HCT116 (cell line): ENCODE data around the gene CDC14B. TPM values are rescaled to one million over a fixed set of nuclear protein-coding genes. Genes with fewer than 3 reads are reported as not detected.

ENCODE experiments used
- ATAC-seq: fragments of 200-7000 bp; cut with Tn5 transposase; 2 replicates; pipeline ENCODE4 v1.9.1; 2020; ENCODE audit warnings: mild to moderate bottlenecking, moderate library complexity
- BruUV-seq: library from RNA; stranded (reverse); fragments of 400-500 nt; replicated peaks from 2 replicates; lab custom pipeline; 2021; lab: Mats Ljungman, UMichigan
- CTCF ChIA-PET: fragments of 300-600 bp; sonication (Branson Sonifier 250); formaldehyde crosslinking; loops from one replicate; lab custom pipeline; 2021; ENCODE audit warnings: antibody characterized with exemption; lab: Charles Lee
- POLR2A ChIA-PET: fragments of 300-600, 350-600 bp; sonication (Branson Sonifier 250); formaldehyde crosslinking; loops from one replicate; lab custom pipeline; 2021; ENCODE audit warnings: antibody characterized with exemption; lab: Charles Lee
- RAD21 ChIA-PET, 2 experiments: fragments of 300-600 bp; sonication (Branson Sonifier 250); formaldehyde crosslinking; loops; one replicate each; lab custom pipeline; 2023; ENCODE audit warnings: low total read pairs in 2 of 2; ENCODE audit not compliant: uncharacterized antibody in 2 of 2, unreplicated experiment in 2 of 2, low non-redundant PET in 1 of 2; lab: Charles Lee
- DNase-seq: peaks from one replicate; pipeline ENCODE4 v3.0.0-alpha.2; 2010; ENCODE audit warnings: low read depth, low spot score
- H2AFZ ChIP-seq: fragments of 200-600 bp; shearing (Covaris generic), sonication (generic); 2 replicates; pipeline ENCODE4 v1.6.1; 2017; ENCODE audit warnings: low read depth, mixed run types, mixed read lengths, antibody characterized with exemption, low read length; ENCODE audit not compliant: poor library complexity, severe bottlenecking
- H3K27ac ChIP-seq: 2 replicates; pipeline ENCODE4 v1.5.1; 2012; ENCODE audit warnings: low read depth, low read length
- H3K27me3 ChIP-seq: fragments of 200-600 bp; sonication (generic); 2 replicates; pipeline ENCODE4 v1.6.1; 2016; ENCODE audit warnings: mixed run types, low read length, mixed read lengths; ENCODE audit not compliant: insufficient read depth
- H3K36me3 ChIP-seq, 2 experiments: fragments of 200-500 bp in 1 of 2; fragments of 200-600 bp in 1 of 2; sonication (Bioruptor generic) in 1 of 2; sonication (generic) in 1 of 2; 2 replicates each; pipeline versions ENCODE4 v1.5.1 to v1.6.1; 2014 to 2016; ENCODE audit warnings: low read length in 2 of 2, inconsistent platforms in 1 of 2, mixed read lengths in 1 of 2, mixed run types in 1 of 2; ENCODE audit not compliant: insufficient read depth in 2 of 2, control insufficient read depth in 1 of 2
- H3K4me1 ChIP-seq, 2 experiments: fragments of 200-600 bp in 1 of 2; sonication (generic) in 1 of 2; 2 replicates each; pipeline versions ENCODE4 v1.5.1 to v1.6.1; 2012 to 2017; ENCODE audit warnings: low read length in 2 of 2, inconsistent platforms in 1 of 2, mild to moderate bottlenecking in 1 of 2, mixed read lengths in 1 of 2, mixed run types in 1 of 2, moderate library complexity in 1 of 2; ENCODE audit not compliant: insufficient read depth in 2 of 2, control insufficient read depth in 1 of 2
- H3K4me2 ChIP-seq: fragments of 200-600 bp; sonication (generic); 2 replicates; pipeline ENCODE4 v1.6.1; 2017; ENCODE audit warnings: mixed run types, low read length, mixed read lengths
- H3K4me3 ChIP-seq, 2 experiments: fragments of 200-600 bp in 1 of 2; sonication (generic) in 1 of 2; replicated peaks in 1 of 2; 2 replicates each; pipeline ENCODE4 v1.5.1; 2011 to 2016; ENCODE audit warnings: low read length in 2 of 2, control low read depth in 1 of 2, low read depth in 1 of 2, mild to moderate bottlenecking in 1 of 2, mixed read lengths in 1 of 2, mixed run types in 1 of 2
- H3K79me2 ChIP-seq: fragments of 200-600 bp; sonication (generic); 2 replicates; pipeline ENCODE4 v1.6.1; 2017; ENCODE audit warnings: mild to moderate bottlenecking, mixed run types, low read length, moderate library complexity, mixed read lengths; ENCODE audit not compliant: insufficient read depth
- H3K9ac ChIP-seq: fragments of 200-600 bp; sonication (generic); 2 replicates; pipeline ENCODE4 v1.6.1; 2016; ENCODE audit warnings: low read length, mixed read lengths
- H3K9me2 ChIP-seq: fragments of 200-600 bp; sonication (generic), shearing (Covaris generic); 2 replicates; pipeline ENCODE4 v1.6.1; 2017; ENCODE audit warnings: mixed run types, mild to moderate bottlenecking, moderate library complexity; ENCODE audit not compliant: insufficient read depth
- H3K9me3 ChIP-seq, 2 experiments: fragments of 200-500 bp in 1 of 2; fragments of 200-600 bp in 1 of 2; sonication (Bioruptor generic) in 1 of 2; sonication (generic) in 1 of 2; 2 replicates each; pipeline ENCODE4 v1.6.1; 2014 to 2017; ENCODE audit warnings: low read length in 2 of 2, mixed read lengths in 2 of 2, inconsistent platforms in 1 of 2, low read depth in 1 of 2, mild to moderate bottlenecking in 1 of 2, mixed run types in 1 of 2, moderate library complexity in 1 of 2; ENCODE audit not compliant: control insufficient read depth in 1 of 2, insufficient read depth in 1 of 2
- H4K20me1 ChIP-seq: fragments of 200-600 bp; sonication (generic), shearing (Covaris generic); 2 replicates; pipeline ENCODE4 v1.6.1; 2017; ENCODE audit warnings: mixed run types, mild to moderate bottlenecking, moderate library complexity; ENCODE audit not compliant: insufficient read depth
- CBX3 ChIP-seq: IDR thresholded peaks from 2 replicates; pipeline ENCODE4 v1.6.1; 2012; ENCODE audit warnings: low read depth
- CEBPB ChIP-seq: IDR thresholded peaks from 2 replicates; pipeline ENCODE4 v1.6.1; 2012; ENCODE audit warnings: low read depth
- EGR1 ChIP-seq: IDR thresholded peaks from 2 replicates; pipeline ENCODE4 v1.6.1; 2012; ENCODE audit warnings: low read depth
- EZH2phosphoT487 ChIP-seq: fragments of 200-600 bp; IDR thresholded peaks from 2 replicates; pipeline ENCODE4 v1.6.1; 2018; ENCODE audit warnings: antibody characterized with exemption, borderline replicate concordance
- JUND ChIP-seq: IDR thresholded peaks from 2 replicates; pipeline ENCODE4 v1.6.1; 2012
- POLR2AphosphoS5 ChIP-seq: IDR thresholded peaks from 2 replicates; pipeline ENCODE4 v1.6.1; 2011; ENCODE audit warnings: mild to moderate bottlenecking, low read depth, low read length, moderate library complexity
- REST ChIP-seq: IDR thresholded peaks from 2 replicates; pipeline ENCODE4 v1.6.1; 2012; ENCODE audit warnings: low read depth
- SIN3A ChIP-seq: IDR thresholded peaks from 2 replicates; pipeline ENCODE4 v1.6.1; 2012; ENCODE audit warnings: low read depth
- SP1 ChIP-seq: IDR thresholded peaks from 2 replicates; pipeline ENCODE4 v1.6.1; 2012; ENCODE audit warnings: low read depth
- TCF7L2 ChIP-seq: IDR thresholded peaks from 2 replicates; pipeline ENCODE4 v1.7.0; 2011; ENCODE audit warnings: borderline replicate concordance, inconsistent platforms; ENCODE audit not compliant: insufficient read depth, insufficient read length; ENCODE audit errors: extremely low read depth
- ZNF274 ChIP-seq: fragments of 200-500 bp; sonication (Bioruptor generic); IDR thresholded peaks from 2 replicates; pipeline ENCODE4 v1.6.1; 2014; ENCODE audit warnings: mild to moderate bottlenecking, low read depth, low read length, inconsistent platforms
- intact Hi-C: fragments of 100-400 bp; cut with micrococcal nuclease; formaldehyde crosslinking; loops from 2 replicates; pipeline ENCODE4 v1.10.0; 2022
- total RNA-seq: library from RNA; stranded (reverse); gene quantifications from one replicate; pipeline ENCODE4 v1.2.1, GENCODE V29; 2021; ENCODE audit not compliant: unreplicated experiment
- TF ChIP-seq, protein P1 (sequence below): IDR thresholded peaks from 2 replicates; pipeline ENCODE4 v1.6.1; 2011; ENCODE audit warnings: mild to moderate bottlenecking, low read length, moderate library complexity; ENCODE audit not compliant: insufficient replicate concordance; ENCODE audit errors: extremely low read depth

CDC14B gene
- total RNA-seq, 1 experiment from 2014 or later: 21.6 TPM

DNA sequence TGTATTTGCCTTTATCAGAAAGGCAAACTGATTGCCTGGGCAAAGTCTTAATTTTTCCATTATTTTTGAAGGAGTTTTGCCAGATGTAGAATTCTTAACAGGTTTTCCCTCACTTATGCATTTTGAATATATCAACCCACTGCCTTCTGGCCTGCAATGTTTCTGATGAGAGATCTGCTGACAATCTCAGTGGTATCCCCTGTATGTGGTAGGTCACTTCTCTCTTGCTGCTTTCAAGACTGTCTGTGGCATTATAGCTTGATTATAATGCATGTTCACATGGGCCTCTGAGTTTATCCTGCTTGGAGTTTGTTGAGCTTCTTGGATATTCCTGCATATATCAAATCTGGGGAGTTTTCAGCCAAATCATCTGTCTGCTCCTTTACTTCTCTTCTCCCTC, 87.5 kb downstream of the CDC14B start (continued):
- TF ChIP-seq, protein P1, sequence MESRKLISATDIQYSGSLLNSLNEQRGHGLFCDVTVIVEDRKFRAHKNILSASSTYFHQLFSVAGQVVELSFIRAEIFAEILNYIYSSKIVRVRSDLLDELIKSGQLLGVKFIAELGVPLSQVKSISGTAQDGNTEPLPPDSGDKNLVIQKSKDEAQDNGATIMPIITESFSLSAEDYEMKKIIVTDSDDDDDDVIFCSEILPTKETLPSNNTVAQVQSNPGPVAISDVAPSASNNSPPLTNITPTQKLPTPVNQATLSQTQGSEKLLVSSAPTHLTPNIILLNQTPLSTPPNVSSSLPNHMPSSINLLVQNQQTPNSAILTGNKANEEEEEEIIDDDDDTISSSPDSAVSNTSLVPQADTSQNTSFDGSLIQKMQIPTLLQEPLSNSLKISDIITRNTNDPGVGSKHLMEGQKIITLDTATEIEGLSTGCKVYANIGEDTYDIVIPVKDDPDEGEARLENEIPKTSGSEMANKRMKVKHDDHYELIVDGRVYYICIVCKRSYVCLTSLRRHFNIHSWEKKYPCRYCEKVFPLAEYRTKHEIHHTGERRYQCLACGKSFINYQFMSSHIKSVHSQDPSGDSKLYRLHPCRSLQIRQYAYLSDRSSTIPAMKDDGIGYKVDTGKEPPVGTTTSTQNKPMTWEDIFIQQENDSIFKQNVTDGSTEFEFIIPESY: no peak
- TF ChIP-seq CEBPB: no peak
- TF ChIP-seq POLR2AphosphoS5: no peak
- no peak for TF ChIP-seq ZNF274
- no peak for TF ChIP-seq EZH2phosphoT487
- TF ChIP-seq CBX3: no peak
- no peak for TF ChIP-seq TCF7L2
- no peak for TF ChIP-seq EGR1

DNA sequence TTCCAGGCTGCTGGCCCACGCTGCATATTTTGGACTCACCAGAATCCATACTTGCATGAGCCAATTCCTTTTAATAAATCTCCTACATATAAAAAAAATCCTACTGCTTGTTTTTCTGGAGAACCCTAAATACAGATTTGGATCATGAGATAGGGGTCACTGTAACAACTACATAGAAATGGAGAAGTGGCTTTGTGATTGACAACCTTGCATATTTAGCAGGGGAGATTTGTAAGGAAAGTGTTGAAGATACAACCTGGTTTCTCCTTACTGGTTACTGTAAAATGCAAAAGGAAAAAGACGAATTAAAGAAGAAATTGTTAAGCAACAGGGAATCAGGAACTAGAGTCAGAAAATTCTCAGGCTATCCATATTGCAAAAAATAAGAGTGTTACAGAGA, 94.9 kb downstream of the CDC14B start:
- DNase-seq (no peak), ATAC-seq (no peak)
- Histone ChIP-seq H3K27ac (no peak overlapping the region), H3K9me3 (no peaks in the 10 kb centered on the region), H3K79me2 (no peaks in the 10 kb centered on the region), H3K4me1 (no peaks in the 10 kb centered on the region), H3K9ac (no peak overlapping the region), H2AFZ (no peak overlapping the region), H3K4me2 (no peak overlapping the region), H3K9me2 (no peaks in the 10 kb centered on the region), H3K4me3 (no peak overlapping the region), H3K36me3 (peaks cover 0 to 2% of the 10 kb centered on the region in 2 experiments; a peak in 2 of 4 replicates), H3K27me3 (no peaks in the 10 kb centered on the region), H4K20me1 (no peaks in the 10 kb centered on the region)
- BruUV-seq: no TSS peak
- ChIA-PET CTCF (no interaction called here), POLR2A (no interaction called here), RAD21 (no interaction called here)
- intact Hi-C loops: no loop called here
- no peak for TF ChIP-seq JUND
- no peak for TF ChIP-seq POLR2AphosphoS5
- TF ChIP-seq SIN3A: no peak
- TF ChIP-seq SP1: no peak
- no peak for TF ChIP-seq REST
